ENCODE data around the gene IVNS1ABP.

IVNS1ABP gene

GRCh38 chr1:185345913-185346720 lies 29.1 kb upstream of the IVNS1ABP start:
- no peak for TF ChIP-seq CTCF (conservative IDR thresholded peaks at IDR 0.05; ENCODE audit: low read depth, low read length)
- no peak overlapping the region for H3K4me3 ChIP-seq (ENCODE audit: low read length)
- no peak for DNase-seq (ENCODE audit: low read depth)

- DNase-seq (ENCODE audit: low read depth) = no peak
- no peak overlapping the region for H3K4me3 ChIP-seq (ENCODE audit: low read length)
- no peak for TF ChIP-seq CTCF (conservative IDR thresholded peaks at IDR 0.05; ENCODE audit: low read depth, low read length)
Observed at GRCh38 chr1:185343306-185343705, 26.3 kb upstream of the IVNS1ABP start.

GRCh38 chr1:185342672-185343259 lies 25.7 kb upstream of the IVNS1ABP start:
- H3K4me3 ChIP-seq (ENCODE audit: low read length) = no peak overlapping the region
- TF ChIP-seq CTCF (conservative IDR thresholded peaks at IDR 0.05; ENCODE audit: low read depth, low read length) = no peak
- no peak for DNase-seq (ENCODE audit: low read depth)

GRCh38 chr1:185342017-185342416 lies 25.0 kb upstream of the IVNS1ABP start:
- no peak overlapping the region for H3K4me3 ChIP-seq (ENCODE audit: low read length)
- no peak for DNase-seq (ENCODE audit: low read depth)
- TF ChIP-seq CTCF (conservative IDR thresholded peaks at IDR 0.05; ENCODE audit: low read depth, low read length) = no peak

GRCh38 chr1:185341196-185341781 lies 24.2 kb upstream of the IVNS1ABP start:
- no peak for TF ChIP-seq CTCF (conservative IDR thresholded peaks at IDR 0.05; ENCODE audit: low read depth, low read length)
- no peak overlapping the region for H3K4me3 ChIP-seq (ENCODE audit: low read length)

GRCh38 chr1:185338719-185339622 lies 21.9 kb upstream of the IVNS1ABP start:
- DNase-seq (ENCODE audit: low read depth) = no peak
- TF ChIP-seq CTCF (conservative IDR thresholded peaks at IDR 0.05; ENCODE audit: low read depth, low read length) = no peak
- no peak overlapping the region for H3K4me3 ChIP-seq (ENCODE audit: low read length)

More at GRCh38 chr1:185341196-185341781, 24.2 kb upstream of the IVNS1ABP start:
- no peak for DNase-seq (ENCODE audit: low read depth)
